NCI-H748 (cell line): ENCODE measurements around the gene ZBTB8A.
"Not testable (repeated sequence)": the region's sequence is repeated elsewhere in the genome, so short reads cannot be mapped to it uniquely, and the experiment has no call there.

ENCODE experiments used
- DNase-seq: peaks from one replicate; lab custom pipeline; 2025; ENCODE audit not compliant: unreplicated experiment; lab: John Stamatoyannopoulos, UW

The ZBTB8A gene

GRCh38 chr1:32619701-32620485 is 80.7 kb downstream of the ZBTB8A start:
- DNase-seq, result no peak

DNA sequence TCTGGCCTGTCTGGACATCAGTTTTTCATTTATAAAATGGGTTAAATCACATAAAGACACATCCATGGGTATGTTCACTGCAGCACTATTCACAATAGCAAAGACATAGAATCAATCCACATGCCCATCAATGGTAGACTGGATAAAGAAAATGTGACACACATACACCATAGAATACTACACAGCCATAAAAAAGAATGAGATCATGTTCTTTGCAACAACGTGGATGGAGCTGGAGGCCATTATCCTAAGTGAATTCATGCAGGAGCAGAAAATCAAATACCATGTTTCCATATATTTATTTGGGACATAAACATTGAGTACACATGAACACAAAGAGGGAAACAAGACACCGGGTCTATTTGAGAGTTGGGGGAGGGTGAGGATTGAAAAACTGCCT is 83.0 kb downstream of the ZBTB8A start:
- no peak for DNase-seq

GRCh38 chr1:32622806-32623681 is 83.8 kb downstream of the ZBTB8A start:
- DNase-seq, result no peak

DNA sequence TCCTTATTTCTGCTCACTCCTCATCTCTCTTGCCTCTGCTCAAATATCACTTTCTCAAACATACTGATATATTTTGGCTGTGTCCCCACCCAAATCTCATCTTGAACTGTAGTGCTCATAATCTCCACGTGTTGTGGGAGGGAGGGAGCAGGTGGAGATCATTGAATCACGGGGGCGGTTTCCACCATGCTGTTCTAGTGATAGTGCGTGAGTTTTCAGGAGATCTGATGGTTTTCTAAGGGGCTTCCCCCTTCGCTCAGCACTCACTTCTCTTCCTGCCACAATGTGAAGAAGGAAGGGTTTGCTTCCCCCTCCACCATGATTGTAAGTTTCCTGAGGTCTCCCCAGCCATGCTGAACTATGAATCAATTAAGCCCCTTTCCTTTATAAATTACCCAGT is 84.5 kb downstream of the ZBTB8A start:
- no peak for DNase-seq

GRCh38 chr1:32626176-32626575 is 86.9 kb downstream of the ZBTB8A start:
- no peak for DNase-seq

GRCh38 chr1:32627596-32628162 is 88.5 kb downstream of the ZBTB8A start:
- DNase-seq, result no peak

DNA sequence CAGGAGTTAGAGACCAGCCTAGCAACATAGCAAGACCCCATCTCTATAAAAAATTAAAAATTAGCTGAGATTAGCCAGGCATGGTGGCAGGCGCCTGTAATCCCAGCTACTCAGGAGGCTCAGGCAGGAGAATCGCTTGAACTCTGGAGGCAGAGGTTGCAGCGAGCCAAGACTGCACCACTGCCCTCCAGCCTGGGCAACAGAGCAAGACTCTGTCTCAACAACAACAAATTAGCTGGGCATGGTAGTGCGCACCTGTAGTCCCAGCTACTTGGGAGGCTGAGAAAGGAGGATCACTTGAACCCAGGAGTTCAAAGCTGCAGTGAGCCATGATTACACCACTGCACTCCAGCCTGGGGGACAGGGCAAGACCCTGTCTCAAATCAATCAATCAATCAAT is 90.9 kb downstream of the ZBTB8A start:
- not testable (repeated sequence) for DNase-seq

- DNase-seq, result no peak
Measured at GRCh38 chr1:32632829-32633228, 93.6 kb downstream of the ZBTB8A start.

- no peak for DNase-seq
Measured at GRCh38 chr1:32635508-32636277, 96.5 kb downstream of the ZBTB8A start.

DNA sequence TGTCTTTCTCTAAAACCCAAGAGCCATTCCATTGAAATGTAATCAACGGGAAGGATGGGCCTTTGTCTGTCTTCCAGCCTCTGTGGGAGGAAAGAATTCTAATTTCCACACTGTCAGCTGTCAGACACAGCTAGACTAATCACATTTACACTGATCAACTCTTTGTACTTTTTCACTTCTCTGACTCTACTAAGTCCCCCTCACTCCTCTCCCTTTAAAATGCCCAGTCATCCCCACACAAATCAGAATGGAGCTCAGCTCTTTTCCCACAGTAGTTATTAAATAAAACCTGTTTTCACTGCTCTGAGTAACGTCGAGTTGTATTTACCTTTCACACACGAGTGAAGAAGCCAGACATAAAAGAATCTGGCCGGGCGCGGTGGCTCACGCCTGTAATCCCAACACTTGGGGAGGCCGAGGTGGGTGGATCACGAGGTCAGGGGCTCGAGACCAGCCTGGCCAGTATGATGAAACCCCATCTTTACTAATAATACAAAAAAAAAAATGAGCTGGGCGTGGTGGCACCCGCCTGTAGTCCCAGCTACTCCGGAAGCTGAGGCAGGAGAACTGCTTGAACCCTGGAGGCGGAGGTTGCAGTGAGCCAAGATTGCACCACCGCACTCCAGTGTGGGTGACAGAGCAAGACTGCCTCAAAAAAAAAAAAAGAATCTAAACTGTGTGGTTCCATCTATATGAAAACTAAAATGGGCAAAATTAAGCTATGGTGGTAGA is 97.9 kb downstream of the ZBTB8A start:
- no peak for DNase-seq

- DNase-seq, result no peak
Measured at GRCh38 chr1:32639489-32640075, 100.4 kb downstream of the ZBTB8A start.

- not testable (repeated sequence) for DNase-seq
Measured at GRCh38 chr1:32642292-32642827, 103.1 kb downstream of the ZBTB8A start.

DNA sequence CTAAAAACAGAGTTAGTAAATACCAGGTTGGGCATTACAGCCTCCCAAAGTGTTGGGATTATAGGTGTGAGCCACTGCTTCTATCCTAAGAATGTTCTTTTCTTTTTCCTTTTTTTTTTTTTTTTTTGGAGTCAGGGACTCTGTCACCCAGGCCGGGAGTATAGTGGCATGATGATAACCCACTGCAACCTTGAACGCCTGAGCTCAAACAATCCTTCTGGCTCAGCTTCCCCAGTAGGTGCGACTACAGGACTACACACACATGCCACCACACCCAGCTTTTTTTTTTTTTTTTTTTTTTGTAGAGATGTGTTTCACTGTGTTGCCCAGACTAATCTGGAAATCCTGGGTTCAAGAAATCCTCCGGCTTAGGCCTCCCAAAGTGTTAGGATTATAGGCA is 105.2 kb downstream of the ZBTB8A start:
- no peak for DNase-seq

DNA sequence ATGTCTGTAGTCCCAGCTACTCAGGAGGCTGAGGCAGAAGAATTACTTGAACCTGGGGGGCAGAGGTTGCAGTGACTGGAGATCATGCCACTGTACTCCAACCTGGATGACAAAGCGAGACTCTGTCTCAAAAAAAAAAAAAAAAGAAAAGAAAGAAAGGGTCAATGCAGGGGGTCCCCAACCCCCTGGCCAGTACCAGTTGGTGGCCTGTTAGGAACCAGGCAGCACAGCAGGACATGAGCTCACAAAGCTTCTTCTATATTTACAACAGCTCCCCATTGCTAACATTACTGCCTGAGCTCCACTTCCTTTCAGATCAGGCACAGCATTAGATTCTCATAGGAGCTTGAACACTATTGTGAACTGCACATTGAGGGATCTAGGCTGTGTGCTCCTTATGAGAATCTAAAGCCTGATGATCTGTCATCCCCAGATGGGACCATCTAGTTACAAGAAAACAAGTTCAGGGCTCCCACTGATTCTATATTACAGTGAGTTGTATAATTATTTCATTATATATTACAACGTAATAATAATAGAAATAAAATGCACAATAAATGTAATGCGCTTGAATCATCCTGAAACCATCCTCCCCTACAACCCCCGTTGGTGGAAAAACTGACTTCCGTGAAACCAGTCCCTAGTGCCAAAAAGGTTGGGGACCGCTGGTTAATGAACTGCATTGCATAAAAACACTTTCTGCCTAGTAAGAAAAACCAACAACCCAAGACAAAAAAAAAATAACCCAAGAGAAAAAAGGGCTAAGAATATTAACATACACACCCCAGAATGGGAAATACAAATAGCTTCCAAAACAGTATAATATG is 108.3 kb downstream of the ZBTB8A start:
- no peak for DNase-seq

GRCh38 chr1:32650248-32650751 is 111.1 kb downstream of the ZBTB8A start, which contains the start of gene ZBTB8OS:
TSS of gene ZBTB8OS (minus strand) at chr1:32650550. CDS start at chr1:32650529, 21 bp downstream.
- peak; percentile 90 for DNase-seq

DNA sequence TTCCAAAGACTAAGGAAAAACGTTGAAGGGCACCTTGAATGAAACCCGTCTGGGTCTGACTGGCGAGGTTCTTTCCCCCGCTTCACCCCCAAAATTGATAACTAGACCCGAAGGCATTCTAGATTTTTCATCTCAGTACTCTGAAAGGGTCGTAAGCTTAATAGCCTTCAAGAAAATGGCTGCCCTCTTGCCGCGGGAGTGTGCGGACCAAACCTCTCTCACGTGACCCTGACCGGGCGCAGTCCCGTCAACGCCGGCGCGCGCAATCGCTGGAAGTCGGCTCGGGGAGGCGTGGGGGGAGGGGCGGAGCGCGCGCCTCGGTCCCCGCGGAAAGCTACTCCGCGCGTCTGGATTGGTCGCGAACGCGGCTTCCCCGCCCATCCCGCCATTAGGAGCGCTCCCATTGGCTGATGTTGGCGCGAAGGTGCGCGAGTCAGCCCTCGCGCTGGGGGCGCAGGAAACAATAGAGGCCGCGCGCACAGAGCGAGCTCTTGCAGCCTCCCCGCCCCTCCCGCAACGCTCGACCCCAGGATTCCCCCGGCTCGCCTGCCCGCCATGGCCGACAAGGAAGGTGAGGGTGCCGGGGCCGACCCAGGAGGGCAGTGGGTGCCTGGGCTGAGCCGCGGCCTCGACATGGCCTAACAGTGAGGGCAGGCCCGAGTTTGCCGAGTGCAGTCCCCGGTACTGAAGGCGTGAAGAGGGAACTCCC is 111.7 kb downstream of the ZBTB8A start, which contains the start of gene RBBP4:
Gene RBBP4 (plus strand): TSS at position 457 of the 709 bp plus-strand sequence. CDS start 99 bp downstream, at position 556.
- peak; percentile 97 for DNase-seq

DNA sequence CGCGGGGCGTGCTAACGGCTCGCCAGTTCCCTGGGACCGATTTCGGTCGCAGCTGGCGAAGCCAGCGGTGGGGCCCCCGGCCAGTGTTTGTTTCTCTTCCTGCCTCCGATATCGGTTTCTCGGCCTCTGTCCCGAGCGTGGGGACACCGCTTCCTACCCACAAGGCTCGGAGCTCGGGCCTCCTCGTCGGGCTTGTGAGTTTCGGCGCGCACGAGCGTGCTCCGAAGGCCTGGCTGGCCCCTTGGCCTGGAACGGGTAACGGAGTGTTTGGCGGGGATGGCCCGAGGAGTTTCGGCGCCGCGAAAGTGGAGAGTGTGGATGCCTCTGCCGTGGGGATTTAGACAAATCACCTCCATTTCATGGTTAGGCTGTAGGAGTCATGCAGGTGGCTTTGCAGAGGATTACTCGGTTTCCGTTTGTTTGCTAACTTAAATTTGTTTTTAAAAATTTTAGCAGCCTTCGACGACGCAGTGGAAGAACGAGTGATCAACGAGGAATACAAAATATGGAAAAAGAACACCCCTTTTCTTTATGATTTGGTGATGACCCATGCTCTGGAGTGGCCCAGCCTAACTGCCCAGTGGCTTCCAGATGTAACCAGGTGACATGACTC is 112.3 kb downstream of the ZBTB8A start:
- DNase-seq, result no peak
